Adrenal gland (tissue), 5 donors: ENCODE data around the gene UBALD2.

Source experiments
- POLR2A ChIP-seq, 2 donors: fragments of 450-650 bp; IDR thresholded peaks; one replicate each; pipeline ENCODE4 v1.6.1; 2017; ENCODE audit warnings: antibody characterized with exemption in 2 of 2, mild to moderate bottlenecking in 2 of 2, moderate library complexity in 1 of 2
- TF ChIP-seq, protein P1 (sequence below), 6 experiments: fragments of 450-650 bp in 4 of 6; fragments of 200-600 bp in 2 of 6; sonication (generic) in 1 of 6; IDR thresholded peaks; 1 replicate in 5 of 6; 2 replicates in 1 of 6; pipeline versions ENCODE4 v1.5.1 to v1.8.0; 2016 to 2021; ENCODE audit warnings: antibody characterized with exemption in 6 of 6, mild to moderate bottlenecking in 2 of 6, moderate library complexity in 1 of 6
- donor health status: DM: no; HTN: no; CAD: no.

DNA sequence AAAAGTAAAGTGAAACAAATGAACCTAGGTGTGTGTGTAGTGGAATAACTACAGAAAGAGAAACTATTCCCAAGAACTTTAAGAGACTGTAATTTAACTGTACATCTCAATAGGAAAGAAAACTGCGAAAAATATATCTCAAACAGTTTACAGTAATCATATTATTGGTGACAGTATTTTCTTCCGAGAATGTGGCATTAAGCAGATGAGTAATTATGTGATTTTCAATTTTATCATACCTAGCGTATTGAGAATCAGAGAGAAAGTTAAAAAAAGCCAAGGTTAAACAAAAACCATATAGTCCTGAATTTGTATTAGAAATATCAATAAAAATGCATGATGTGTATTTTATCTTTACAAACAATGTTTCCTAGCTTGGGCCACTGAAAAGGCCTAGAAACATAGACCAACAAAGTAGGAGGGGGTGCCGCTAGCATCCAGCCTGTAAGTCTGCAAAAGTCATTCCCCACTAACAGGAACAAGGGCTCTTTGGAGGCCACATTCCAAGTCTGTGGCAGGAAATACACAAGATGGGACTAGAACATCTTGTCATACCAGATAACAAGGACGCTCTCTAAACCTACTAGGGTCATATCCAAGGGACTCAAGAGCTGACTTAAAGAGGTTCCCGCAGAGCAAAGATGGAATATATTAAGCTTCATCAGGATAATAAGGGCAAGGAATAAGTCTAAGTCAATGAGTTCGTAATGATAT, 45.3 kb upstream of the UBALD2 start:
- TF ChIP-seq, protein P1, sequence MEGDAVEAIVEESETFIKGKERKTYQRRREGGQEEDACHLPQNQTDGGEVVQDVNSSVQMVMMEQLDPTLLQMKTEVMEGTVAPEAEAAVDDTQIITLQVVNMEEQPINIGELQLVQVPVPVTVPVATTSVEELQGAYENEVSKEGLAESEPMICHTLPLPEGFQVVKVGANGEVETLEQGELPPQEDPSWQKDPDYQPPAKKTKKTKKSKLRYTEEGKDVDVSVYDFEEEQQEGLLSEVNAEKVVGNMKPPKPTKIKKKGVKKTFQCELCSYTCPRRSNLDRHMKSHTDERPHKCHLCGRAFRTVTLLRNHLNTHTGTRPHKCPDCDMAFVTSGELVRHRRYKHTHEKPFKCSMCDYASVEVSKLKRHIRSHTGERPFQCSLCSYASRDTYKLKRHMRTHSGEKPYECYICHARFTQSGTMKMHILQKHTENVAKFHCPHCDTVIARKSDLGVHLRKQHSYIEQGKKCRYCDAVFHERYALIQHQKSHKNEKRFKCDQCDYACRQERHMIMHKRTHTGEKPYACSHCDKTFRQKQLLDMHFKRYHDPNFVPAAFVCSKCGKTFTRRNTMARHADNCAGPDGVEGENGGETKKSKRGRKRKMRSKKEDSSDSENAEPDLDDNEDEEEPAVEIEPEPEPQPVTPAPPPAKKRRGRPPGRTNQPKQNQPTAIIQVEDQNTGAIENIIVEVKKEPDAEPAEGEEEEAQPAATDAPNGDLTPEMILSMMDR (IDR thresholded peaks at IDR 0.05): no peak
- no peak for TF ChIP-seq POLR2A (IDR thresholded peaks at IDR 0.05)
